Stimulated activated CD8-positive, alpha-beta memory T cell treated with anti-CD3 and anti-CD28 coated beads, Interleukin-15, amount 100 ng/mL, for 24 hours (primary cell): ENCODE data around the gene SMC6.

Experiments used
- DNase-seq: peaks from one replicate; pipeline ENCODE4 v3.0.0-alpha.2; 2020; ENCODE audit warnings: low read depth

Gene SMC6

DNA sequence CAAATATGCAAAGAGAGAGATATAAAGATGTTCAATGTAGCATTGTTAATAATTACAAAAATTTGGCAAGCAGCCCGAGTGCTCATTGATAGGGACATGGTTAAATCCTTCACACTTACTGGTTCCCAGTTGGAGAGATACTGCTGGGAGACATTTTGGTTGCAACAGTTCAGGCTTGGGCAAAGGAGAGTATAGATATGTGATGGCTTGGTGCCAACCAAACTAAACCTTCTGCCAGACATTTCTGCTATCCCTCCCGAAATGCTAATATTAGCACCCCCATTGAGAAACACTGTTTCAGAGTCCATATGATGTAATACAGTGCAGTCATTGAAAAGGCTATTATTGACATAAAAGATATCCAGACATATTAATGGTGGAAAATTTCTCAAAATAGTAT, 11.8 kb upstream of the SMC6 start:
- DNase-seq = no peak

DNA sequence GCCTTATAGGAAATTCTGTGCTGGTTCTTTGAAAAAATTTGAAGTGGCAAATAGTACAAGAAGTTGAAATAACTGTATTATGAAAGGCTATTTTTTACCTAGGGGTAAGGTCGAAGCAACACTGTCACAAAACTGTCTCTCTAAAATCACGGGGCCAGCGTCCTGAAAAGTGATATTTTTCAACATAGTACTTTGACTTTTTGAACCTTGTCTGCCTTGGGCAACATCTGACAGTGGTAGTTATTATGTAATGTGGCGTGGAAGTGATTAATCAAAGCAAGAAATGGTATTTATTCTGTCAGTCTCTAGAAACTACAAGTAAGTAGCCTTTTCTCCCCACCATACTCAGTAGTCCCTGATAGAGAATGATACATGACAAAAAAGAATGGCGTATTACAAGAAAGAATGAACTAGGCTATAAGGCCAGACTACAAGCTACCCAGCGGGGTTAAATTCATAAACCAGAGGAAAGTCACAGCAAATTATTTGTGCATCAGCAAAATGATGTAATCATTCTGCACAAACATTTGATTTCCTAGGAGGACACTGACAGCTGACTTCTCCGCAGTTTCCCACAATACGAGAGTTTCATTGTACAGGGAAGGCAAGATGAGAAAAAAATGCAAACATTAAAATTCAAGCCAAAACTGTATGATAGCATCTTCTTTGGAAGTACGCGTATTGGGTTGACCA, 10.2 kb upstream of the SMC6 start:
- no peak for DNase-seq

DNA sequence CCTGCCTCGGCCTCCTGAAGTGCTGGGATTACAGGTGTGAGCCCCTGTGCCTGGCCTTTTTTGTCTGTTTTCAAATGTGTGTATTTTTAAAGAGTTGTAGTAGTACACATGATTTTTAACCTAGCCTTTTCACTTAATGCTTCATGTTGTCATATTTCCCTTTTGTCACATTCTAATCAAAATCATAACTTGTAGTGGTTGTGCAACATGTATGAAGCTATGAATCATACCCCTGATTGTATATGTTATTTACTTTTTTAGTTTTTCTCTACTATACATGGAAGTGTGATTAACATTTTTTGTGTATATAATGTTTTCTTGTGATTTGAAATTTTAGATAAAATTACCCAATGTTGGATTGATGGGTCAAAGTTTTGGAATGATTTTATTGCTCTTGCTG, 8.8 kb upstream of the SMC6 start:
- no peak for DNase-seq

DNA sequence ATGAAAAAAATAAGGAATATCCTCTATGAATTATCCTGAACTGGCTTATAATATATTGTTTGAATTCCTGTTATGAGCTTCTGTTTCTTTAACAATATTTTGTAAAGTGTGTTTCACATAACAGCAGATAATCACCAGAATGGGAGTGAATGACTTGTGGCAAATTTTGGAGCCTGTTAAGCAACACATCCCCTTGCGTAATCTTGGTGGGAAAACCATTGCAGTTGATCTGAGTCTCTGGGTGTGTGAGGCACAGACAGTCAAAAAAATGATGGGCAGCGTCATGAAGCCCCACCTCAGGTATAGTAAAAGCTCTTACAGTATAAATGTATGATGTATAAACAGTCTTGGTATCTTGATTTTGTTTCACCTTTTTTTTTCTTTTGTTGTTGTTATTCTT, 6.2 kb upstream of the SMC6 start:
- no peak for DNase-seq

DNA sequence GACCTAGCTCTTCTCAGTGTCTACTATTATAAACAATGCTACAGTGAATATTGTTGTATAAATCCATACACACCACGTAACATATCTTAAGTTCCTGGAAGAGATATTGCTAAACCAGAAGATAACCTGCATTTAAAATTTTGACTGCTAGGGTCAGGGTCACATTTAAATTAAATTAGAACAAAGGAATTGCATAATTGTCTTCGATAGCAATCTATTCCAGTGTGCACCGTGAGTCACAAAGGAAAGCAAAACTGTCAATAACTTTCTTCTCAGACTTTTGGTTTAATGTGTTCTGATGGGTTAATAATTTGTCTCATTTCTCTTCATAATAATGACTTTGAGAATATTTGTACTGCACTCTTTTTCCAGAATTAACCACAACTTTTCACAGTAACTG, 4.5 kb upstream of the SMC6 start:
- DNase-seq = no peak

DNA sequence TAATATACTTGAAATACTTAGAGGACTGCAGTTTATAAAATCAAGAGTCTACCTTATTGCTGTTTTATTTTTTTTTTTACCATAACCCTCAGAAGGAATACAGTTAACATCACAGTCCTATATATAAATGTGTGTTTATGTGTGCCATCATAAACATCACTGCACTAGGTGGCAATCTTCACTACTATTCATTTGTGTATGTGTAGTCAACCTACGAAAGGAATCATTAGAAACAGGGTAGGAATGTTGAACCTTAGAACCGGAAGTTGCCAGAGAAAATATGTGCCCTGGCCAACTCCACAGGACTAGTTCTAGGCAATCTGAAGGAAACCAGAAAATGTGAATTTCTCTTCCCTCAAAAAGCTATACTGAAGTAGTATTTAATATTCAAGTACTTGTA, 3.7 kb upstream of the SMC6 start:
- no peak for DNase-seq

DNA sequence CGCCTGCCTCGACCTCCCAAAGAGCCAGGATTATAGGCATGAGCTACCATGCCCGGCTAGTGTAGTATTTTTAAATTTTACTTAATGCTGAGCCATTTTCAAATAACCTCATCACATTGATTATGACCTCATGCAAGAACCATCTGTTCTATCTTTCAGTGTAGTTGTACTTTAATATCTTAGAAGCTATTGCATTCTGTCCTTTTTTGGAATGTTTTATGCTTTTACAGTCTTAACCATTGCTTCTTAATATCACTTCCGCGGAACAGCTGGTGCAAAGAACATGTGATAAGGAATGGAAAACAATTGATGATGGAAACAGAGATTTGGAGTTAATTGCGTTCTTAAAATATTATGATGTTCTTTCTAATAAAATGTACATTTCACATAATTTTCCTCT, 3.1 kb upstream of the SMC6 start:
- no peak for DNase-seq

DNA sequence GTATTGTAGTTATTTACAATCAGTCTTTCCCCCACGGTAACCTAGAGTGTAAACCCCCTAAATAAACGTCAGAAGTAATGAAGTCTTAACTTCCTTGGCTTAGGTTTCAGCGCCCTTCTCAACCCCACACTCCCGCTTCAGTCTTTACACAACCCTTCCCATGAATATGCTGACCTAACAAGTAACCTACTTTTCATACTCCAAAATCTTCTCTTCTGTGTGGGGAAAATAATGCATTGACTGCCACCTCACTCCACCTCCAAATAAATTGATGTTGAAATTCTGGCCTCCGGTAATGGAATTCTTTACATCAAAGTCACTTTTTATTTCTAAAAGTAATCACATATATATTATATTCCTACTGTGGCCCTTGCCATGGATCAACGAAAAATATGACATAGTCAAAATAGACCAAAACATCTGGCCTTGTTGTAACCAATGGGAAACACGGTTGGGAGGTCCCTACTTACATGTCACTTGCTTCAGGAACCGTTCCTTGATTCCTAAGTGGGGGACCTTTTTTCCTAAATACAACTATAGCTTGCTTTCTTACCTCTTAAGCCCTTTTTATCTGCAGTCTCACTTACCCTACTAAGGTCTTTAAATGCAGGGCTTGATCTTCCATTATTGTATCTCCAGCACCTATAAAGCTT, 1.3 kb upstream of the SMC6 start:
- no peak for DNase-seq

DNA sequence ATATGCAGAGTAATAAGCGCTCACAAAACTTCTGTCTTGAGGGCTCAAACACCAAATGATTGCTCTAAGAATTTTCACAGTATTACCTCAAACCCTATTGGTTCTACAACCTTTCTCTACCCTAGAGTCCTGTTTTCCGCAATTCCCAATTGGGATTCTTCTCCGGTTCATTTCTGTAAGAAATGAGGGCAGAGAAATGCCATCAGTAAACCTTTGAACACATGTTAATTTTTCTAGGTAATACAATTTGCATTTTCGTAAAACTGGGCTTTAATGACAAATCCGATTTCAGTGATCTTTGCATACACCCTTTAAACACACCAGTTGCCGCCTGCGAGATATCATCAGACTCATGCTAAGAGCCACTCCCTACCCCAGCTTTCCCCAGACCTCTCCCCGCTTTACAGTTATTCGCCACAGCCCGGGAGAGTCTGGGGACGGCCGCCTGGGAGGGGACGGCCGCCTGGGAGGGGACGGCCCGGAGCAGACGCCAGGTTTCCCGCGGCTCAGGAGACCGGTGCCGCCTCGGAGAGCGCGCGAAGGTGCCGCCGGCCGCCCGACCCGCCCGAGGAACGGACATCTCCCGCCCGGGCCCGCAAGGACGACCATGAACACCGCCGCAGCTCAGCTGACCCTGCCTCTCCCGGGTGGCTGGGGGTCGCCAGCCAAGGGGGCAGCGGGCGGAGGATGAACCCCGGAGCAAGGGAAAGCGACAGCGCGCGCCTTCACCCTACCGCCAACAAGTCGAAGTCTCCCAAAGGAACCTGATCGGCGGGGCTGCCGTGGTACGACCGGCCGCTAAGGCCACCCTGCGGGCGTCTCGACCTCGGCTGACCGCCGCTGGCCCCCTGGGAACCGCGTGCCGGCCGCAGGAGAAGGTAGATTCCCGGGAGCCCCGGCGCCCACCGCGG, 463 bp downstream of the SMC6 start:
- DNase-seq = no peak

DNA sequence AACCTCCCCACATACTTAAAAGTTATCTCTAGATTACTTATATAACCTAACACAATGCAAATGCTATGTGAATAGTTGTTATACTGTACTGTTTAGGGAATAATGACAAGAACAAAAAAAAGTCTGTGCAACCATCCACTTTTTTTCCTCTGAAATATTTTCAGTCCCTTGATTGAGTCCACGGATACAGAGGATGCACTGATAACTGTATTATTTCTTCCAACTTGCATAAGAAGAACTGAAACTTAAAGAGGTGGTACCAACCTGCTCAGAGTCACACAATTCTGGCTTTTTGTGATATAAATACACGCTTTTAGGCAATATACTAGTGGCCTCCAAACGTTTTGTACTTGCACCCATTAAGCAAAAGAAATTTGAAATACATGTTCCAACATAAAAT, 1.4 kb downstream of the SMC6 start:
- no peak for DNase-seq

DNA sequence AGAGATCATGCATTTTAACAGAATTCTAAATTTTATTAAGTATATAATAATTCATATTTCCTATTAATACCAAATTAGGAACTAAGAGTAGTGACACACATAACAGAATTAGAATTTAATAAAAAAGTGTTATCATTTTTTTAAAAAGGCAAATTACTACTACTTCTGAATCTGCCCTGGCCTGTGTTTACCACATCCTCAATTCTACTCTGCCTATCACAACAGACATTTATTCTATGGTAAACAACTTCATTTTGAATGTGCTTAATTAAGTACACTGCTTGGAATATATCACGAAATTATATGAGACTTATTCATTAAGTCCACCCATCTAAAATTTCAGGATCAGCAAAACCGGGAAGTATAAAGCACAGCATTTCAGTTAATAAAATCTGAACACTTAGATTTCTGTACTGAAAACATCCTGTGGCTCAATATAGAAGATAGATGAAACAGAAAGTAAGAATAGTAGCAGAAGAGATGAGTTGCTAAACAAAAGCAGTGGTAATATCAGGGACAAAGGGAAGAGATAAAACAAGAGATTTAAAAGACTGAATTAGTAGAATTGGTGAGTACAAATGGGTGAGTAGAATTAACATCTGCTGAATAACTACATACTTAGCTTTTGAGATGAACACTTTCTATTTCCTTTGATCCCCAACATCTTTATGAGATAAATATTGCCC, 3.7 kb downstream of the SMC6 start:
- DNase-seq = no peak

DNA sequence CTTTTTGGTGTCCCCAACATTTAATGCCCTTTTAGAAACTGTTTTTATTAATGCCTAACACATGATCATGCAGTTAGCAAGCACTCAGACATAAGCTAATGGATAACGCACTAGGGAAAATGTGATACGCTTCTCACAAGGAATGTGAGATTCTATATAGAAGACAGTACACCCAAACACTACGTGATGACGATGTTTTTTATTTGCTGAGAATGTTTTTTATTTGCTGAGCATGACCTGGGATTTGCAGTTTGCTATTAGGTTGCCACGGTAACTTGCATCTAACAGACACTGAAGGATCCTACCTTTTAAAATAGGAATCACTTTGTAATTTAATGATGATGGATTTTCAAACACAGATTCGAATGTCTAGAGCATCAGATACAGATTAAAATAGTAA, 4.9 kb downstream of the SMC6 start:
- no peak for DNase-seq

DNA sequence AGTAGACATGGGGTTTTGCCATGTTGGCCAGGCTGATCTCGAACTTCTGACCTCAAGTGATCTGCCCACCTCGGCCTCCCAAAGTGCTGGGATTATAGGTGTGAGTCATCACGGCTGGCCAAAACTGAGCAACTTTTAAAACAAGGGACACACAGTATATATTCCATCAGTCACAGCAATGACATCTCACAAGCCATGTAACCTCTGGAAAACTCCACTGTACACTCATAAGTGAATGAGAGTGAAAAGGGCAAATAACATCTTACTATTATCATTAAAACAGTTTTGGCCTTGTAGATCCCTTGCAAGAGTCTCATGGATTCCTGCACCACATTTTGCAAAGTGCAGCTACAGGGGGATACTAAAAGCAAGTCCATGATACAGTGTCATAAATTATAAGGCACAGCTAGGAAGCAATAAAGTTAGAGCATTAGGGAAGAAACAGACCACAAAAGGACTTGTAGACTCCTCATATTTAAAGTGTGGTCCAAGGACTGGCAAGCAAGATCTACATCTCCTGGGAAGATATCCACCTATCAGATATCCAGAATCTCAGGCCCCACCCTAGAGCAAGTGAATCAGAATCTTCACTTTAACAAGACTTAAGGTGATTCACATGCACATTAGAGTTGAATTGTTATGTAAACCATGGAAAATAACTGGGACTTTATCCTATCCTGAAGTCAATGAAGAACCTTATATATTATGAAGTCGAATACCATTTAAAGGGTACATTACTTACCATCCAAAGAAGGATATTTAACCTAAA, 5.7 kb downstream of the SMC6 start:
- no peak for DNase-seq

DNA sequence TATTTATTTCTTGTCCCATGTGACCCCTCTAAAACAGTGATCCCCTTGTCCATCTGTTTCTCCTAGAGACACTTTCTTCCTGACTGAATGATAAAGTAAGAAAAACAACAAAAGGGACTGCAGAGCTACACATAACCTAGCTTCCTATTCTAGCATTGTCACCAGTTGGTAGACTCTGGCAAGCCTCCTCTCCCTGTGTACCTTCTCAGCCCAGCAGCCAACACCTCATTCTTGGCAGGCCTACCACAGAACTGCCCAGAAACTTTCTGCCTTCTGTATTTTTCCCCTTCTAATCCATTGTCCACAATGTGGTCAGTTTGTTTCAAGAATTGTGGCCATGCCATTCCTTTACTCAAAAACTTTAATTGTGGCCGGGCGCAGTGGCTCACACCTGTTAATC, 13.4 kb downstream of the SMC6 start:
- no peak for DNase-seq

DNA sequence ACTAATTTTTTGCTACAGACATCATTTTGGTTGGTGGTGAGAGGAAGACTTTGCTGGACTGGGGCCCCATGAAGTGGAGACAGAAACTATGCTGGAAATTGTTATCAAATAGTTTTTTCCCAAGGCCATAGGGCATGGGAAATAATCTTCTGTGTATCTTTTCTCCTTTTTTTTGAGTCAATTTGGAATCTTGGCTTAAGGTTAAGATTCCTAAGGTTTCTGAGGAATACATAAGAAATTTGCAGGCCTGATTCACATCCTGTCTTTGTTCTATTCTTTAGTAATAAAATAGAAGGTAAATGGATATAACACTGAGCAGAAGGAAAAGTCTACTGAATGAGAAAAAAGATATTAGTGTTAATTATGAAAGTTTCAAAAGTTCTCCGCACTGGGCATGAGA, 16.6 kb downstream of the SMC6 start:
- DNase-seq = no peak

DNA sequence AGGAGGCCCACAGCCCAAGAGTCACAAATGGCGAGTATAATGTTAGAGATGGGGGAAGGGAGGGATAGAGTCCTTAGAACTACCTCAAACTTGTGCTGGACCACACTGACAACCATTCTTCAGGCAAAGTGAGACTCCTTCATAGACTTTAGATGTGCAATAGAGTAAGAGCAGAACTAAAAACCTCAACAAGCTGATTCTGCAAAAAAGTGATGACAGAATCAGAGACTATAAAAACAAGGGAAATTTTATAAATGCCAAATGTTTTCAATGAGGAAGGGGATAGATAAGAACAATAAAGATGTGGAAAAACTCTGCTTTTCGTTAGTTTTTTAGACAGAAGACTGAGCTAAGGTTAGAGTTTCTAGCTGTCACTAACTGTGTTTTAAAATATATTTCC, 17.7 kb downstream of the SMC6 start:
- no peak for DNase-seq

DNA sequence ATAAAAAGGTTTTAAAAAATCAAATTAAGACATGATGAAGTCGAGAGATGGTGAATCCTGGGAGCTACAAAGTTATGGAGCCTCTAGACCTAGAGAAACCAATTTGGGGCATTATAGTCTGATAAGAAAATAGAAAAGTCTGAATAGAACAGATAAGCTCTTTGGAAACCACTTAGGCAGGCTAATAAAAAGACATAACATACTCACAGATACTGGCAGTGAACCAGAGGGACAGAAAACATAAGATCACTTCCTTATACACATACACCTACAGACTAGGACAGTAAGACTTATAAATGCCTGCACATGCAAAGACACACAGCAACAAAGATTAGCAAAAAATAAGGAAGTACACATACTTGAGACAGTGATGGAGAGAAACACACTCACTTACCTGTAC, 20.0 kb downstream of the SMC6 start:
- DNase-seq = no peak

DNA sequence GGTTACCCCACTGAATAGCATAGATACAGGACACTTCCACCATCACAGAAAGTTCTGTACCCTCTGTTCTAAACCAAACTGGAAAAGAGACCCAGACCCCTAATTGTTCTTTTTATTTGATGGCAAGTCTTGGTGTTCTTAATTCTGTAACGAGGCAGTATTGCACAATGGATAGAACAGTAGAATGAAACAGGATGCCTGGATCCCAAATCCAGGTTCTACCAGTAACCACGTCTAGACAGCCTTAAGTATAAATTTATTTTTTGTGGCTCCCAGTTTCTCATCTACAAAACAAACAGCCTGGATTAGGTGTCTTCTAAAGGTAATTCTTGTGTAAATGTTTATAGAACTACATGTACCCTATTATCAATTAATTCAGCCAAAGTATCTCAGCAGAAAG, 23.7 kb downstream of the SMC6 start:
- no peak for DNase-seq

DNA sequence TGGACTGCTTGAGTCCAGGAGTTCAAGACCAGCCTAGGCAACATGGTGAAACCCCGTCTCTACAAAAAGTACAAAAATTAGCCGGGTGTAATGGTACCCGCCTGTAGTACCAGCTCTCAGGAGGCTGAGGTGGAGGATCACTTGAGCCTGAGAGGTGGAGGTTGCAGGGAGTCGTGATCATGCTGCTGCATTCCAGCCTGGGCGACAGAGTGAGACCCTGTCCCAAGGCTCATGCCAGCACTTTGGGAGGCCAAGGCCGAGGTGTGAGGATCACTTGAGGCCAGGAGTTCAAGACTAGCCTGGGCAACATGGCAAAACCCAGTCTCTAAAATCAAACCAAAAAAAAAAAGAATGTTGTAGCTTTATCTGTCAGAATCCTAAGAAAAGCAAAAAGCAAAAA, 25.4 kb downstream of the SMC6 start:
- DNase-seq = no peak

DNA sequence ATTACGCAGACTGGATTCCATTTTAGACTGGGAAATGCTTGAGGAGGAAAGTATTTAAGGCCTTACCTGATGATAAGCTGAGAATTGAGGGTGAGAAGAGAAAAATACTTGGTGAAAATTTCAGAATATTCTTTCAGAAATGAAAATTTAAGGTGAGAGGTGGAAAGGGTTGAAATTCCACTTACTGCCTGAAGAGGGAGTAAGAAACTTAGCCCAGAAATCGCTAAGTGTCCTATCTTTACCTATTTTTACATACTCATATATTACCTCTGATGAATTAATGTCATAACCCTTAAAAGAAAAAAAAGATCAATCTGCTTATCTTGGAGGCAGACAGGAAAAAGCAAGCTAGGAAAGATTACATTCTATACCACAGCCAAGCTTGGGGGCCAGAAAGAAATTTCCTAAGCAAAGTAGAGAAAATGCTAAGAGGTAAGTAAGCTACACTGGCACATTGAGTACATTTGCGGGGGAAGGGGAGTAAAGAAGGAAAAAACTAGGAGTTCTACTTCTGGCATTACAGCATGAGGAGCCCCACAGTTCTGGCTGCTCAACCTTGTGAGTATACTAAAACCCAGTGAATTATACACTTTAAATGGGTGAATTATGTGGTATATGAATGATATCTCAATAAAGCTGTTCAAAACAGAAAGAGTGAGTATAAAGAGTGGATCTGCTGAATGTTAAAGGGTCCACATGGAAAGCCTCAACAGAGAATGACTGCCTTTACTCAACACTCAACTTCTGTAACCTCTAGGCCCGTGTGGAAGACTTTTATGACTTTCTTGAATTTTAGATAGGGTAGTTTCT, 33.8 kb downstream of the SMC6 start:
- no peak for DNase-seq

DNA sequence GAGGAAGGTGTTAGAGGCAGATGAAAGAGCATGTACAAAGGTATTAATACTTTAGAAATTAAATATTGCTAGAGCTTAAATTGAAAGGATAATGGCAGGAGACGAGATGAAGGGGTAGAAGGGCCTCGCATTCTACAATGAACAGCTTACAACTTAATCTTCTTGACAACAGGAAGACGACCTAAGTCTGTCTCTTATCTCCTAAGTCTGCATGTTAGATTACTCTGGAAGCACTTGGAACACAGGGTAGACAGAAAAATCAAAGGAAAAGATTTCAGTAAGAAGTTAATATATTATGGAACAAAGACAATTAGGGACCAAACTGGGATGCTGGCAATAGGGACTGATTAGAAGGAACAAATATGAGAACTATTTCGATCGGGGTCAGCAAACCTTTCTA, 34.9 kb downstream of the SMC6 start:
- DNase-seq = no peak
